Glutamatergic neuron (in vitro differentiated cells): Measurements from ENCODE around the gene UMAD1. TPM values are rescaled to one million over a fixed set of nuclear protein-coding genes. Genes with fewer than 3 reads are reported as not detected.

Source experiments
- DNase-seq: peaks from one replicate; pipeline ENCODE4 v3.0.0; 2022
- H3K27ac Mint-ChIP-seq: one replicate; pipeline ENCODE4 v1.8.0; 2020; ENCODE audit warnings: mild to moderate bottlenecking, mixed read lengths, inconsistent platforms; ENCODE audit not compliant: unreplicated experiment
- H3K27me3 Mint-ChIP-seq: one replicate; pipeline ENCODE4 v1.8.0; 2020; ENCODE audit warnings: mild to moderate bottlenecking, moderate library complexity, mixed read lengths, inconsistent platforms; ENCODE audit not compliant: unreplicated experiment
- H3K36me3 Mint-ChIP-seq: one replicate; pipeline ENCODE4 v1.8.0; 2020; ENCODE audit warnings: mild to moderate bottlenecking, mixed read lengths, inconsistent platforms; ENCODE audit not compliant: unreplicated experiment
- H3K4me1 Mint-ChIP-seq: one replicate; pipeline ENCODE4 v1.8.0; 2020; ENCODE audit warnings: mild to moderate bottlenecking, low read depth, mixed read lengths, inconsistent platforms; ENCODE audit not compliant: unreplicated experiment
- H3K4me3 Mint-ChIP-seq: one replicate; pipeline ENCODE4 v1.8.0; 2020; ENCODE audit warnings: mild to moderate bottlenecking, mixed read lengths, inconsistent platforms; ENCODE audit not compliant: unreplicated experiment
- H3K9me3 Mint-ChIP-seq: one replicate; pipeline ENCODE4 v1.8.0; 2020; ENCODE audit warnings: mild to moderate bottlenecking, moderate library complexity, mixed read lengths, inconsistent platforms; ENCODE audit not compliant: unreplicated experiment
- total RNA-seq: library from RNA; stranded (reverse); fragmentation: NEBNext Ultra II Directional; extraction: Animal tissue kit (Norgen Biotek cat#: 25700); gene quantifications from one replicate; pipeline ENCODE4 v1.2.1, GENCODE V29; 2021; ENCODE audit not compliant: unreplicated experiment
- TF ChIP-seq, protein P1 (sequence below): fragments of 200-600 bp; sonication (generic); IDR thresholded peaks from one replicate; pipeline ENCODE4 v1.5.0; 2021; ENCODE audit not compliant: partially characterized antibody, unreplicated experiment

Gene UMAD1
- total RNA-seq, 1 donor from 2014 or later, result 5.2 TPM

DNA sequence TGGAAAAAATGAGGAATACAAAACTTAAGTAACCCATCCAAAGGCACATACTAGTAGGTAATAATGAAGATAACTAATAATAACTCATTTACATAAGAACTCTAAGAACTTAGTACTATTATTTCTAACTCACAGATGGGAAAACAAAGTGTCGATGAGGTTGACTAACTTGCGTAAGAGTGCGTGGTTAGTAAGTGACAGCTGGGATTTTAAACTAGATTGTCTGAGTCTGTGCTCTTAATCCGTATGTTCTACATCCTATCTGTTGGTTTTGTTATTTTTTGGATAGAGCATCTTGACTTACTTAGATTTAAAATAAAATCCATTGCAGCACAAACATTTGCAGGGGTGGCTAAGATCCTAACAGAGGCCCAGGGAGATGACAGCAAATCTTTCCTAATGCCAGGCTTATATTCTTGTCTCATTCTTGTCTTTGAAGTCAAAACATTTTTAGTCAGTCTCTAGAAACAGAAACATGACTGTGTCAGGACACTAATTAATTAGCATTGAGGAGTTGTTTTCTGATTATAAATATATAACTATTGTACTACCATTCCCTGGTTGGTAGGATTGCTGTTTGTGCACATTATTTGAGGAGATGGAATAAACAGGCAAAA, 66.1 kb downstream of the UMAD1 start:
- Mint-ChIP-seq H3K9me3 (no peaks in the 10 kb centered on the region), H3K4me3 (no peak overlapping the region), H3K27ac (peak overlapping the region; percentile 82), H3K4me1 (peaks cover 43% of the 10 kb centered on the region), H3K36me3 (no peaks in the 10 kb centered on the region), H3K27me3 (no peaks in the 10 kb centered on the region)
- no peak for DNase-seq
- TF ChIP-seq, protein P1, sequence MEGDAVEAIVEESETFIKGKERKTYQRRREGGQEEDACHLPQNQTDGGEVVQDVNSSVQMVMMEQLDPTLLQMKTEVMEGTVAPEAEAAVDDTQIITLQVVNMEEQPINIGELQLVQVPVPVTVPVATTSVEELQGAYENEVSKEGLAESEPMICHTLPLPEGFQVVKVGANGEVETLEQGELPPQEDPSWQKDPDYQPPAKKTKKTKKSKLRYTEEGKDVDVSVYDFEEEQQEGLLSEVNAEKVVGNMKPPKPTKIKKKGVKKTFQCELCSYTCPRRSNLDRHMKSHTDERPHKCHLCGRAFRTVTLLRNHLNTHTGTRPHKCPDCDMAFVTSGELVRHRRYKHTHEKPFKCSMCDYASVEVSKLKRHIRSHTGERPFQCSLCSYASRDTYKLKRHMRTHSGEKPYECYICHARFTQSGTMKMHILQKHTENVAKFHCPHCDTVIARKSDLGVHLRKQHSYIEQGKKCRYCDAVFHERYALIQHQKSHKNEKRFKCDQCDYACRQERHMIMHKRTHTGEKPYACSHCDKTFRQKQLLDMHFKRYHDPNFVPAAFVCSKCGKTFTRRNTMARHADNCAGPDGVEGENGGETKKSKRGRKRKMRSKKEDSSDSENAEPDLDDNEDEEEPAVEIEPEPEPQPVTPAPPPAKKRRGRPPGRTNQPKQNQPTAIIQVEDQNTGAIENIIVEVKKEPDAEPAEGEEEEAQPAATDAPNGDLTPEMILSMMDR, result no peak

DNA sequence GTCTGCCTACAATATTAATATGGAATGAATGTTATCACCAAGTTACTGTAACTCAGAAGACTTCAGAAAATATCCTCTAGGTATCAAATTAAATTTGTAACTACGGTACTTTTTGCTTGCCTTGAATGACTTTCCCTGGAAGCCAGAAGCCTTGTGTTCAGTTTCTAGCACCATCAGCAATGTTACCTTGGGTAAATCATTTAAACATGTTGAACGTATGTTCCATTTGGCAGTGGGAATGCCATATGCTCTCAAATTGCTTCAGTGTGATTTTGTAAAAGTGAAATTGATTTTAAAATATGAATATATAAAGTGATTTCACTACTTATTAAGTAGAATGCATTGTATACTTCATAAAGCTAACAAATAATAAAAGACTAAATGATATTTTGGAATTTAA, 66.7 kb downstream of the UMAD1 start:
- H3K9me3 Mint-ChIP-seq, result no peaks in the 10 kb centered on the region
- peak overlapping the region; percentile 82 for H3K27ac Mint-ChIP-seq
- H3K4me1 Mint-ChIP-seq, result peaks cover 40% of the 10 kb centered on the region
- TF ChIP-seq, protein P1, result no peak
- H3K27me3 Mint-ChIP-seq, result no peaks in the 10 kb centered on the region
- H3K4me3 Mint-ChIP-seq, result no peak overlapping the region
- H3K36me3 Mint-ChIP-seq, result no peaks in the 10 kb centered on the region
- DNase-seq, result no peak

- Mint-ChIP-seq H3K27ac (peak overlapping the region; percentile 69), H3K4me1 (peaks cover 35% of the 10 kb centered on the region), H3K36me3 (no peaks in the 10 kb centered on the region), H3K4me3 (peak overlapping the region; percentile 13), H3K9me3 (no peaks in the 10 kb centered on the region), H3K27me3 (no peaks in the 10 kb centered on the region)
- TF ChIP-seq, protein P1, result no peak
- no peak for DNase-seq
These were observed 67.3 kb downstream of the UMAD1 start for GRCh38 chr7:7707806-7708205.

DNA sequence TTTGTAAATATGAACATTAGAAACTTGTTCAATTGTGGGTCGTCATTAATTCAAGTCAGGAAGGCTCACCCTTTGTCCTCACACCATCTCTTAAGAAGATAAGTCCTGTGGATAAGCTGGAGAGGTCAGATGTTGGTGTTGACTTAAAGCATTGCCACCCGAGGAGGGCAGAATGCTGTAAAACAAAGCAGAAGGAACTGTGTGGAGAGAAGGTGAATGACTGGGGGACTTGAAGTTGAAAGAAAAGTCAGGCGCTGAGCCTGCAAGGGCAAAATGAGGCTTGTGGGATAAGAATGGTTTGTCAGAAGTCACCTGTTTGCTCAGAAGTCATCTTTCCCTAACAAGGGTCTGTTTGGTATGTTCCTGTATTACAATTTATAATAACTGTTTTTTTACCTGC, 68.7 kb downstream of the UMAD1 start:
- H3K27ac Mint-ChIP-seq, result peak overlapping the region; percentile 26
- no peaks in the 10 kb centered on the region for H3K36me3 Mint-ChIP-seq
- H3K9me3 Mint-ChIP-seq, result no peaks in the 10 kb centered on the region

GRCh38 chr7:7710469-7710868, 69.9 kb downstream of the UMAD1 start:
- peaks cover 2% of the 10 kb centered on the region for H3K27me3 Mint-ChIP-seq
- H3K4me3 Mint-ChIP-seq, result no peak overlapping the region
- no peaks in the 10 kb centered on the region for H3K36me3 Mint-ChIP-seq
- TF ChIP-seq, protein P1, result no peak
- no peak for DNase-seq
- H3K9me3 Mint-ChIP-seq, result no peaks in the 10 kb centered on the region
- peaks cover 30% of the 10 kb centered on the region for H3K4me1 Mint-ChIP-seq
- H3K27ac Mint-ChIP-seq, result no peak overlapping the region

More for the DNA sequence above, 68.7 kb downstream of the UMAD1 start:
- no peak overlapping the region for H3K4me3 Mint-ChIP-seq
- TF ChIP-seq, protein P1, result no peak
- peaks cover 2% of the 10 kb centered on the region for H3K27me3 Mint-ChIP-seq
- DNase-seq, result no peak
- H3K4me1 Mint-ChIP-seq, result peaks cover 35% of the 10 kb centered on the region
